IMR-90 (cell line): ENCODE results near the gene NTSR1. TPM values are rescaled to one million over a fixed set of nuclear protein-coding genes. Genes with fewer than 3 reads are reported as not detected.

ENCODE experiments used
- ATAC-seq: fragments of 200-7000 bp; cut with Tn5 transposase; 2 replicates; pipeline ENCODE4 v1.9.1; 2020; ENCODE audit warnings: low read depth, mild to moderate bottlenecking, moderate library complexity
- BruUV-seq: library from RNA; stranded (reverse); fragments of 400-500 nt; replicated peaks from 2 replicates; lab custom pipeline; 2021; lab: Mats Ljungman, UMichigan
- CTCF ChIA-PET: fragments of 300-600 bp; formaldehyde crosslinking; extraction: SDS; loops from one replicate; lab custom pipeline; 2021; ENCODE audit warnings: antibody characterized with exemption; lab: Yijun Ruan, JAX
- POLR2A ChIA-PET: fragments of 300-600 bp; sonication (Branson Sonifier 250); formaldehyde crosslinking; loops from one replicate; lab custom pipeline; 2022; ENCODE audit warnings: antibody characterized with exemption; ENCODE audit not compliant: unreplicated experiment; lab: Charles Lee
- DNase-seq: peaks from one replicate; pipeline ENCODE4 v3.0.0; 2013
- H2AFZ ChIP-seq: replicated peaks from 2 replicates; pipeline ENCODE3; 2013; ENCODE audit warnings: low read length, mild to moderate bottlenecking; ENCODE audit not compliant: poor library complexity
- H2AK5ac ChIP-seq: 2 replicates; pipeline ENCODE4 v1.6.1; 2013; ENCODE audit warnings: low read depth, low read length, inconsistent platforms
- H2AK9ac ChIP-seq: replicated peaks from 2 replicates; pipeline ENCODE3; 2013; ENCODE audit warnings: mild to moderate bottlenecking, low read depth, low read length, moderate library complexity; ENCODE audit not compliant: poor library complexity
- H2BK120ac ChIP-seq: 2 replicates; pipeline ENCODE4 v1.6.1; 2013; ENCODE audit warnings: low read depth, low read length, inconsistent platforms
- H2BK15ac ChIP-seq: 3 replicates; pipeline ENCODE4 v1.6.1; 2013; ENCODE audit warnings: low read depth, low read length, inconsistent platforms
- H2BK20ac ChIP-seq: 2 replicates; pipeline ENCODE4 v1.6.1; 2013; ENCODE audit warnings: low read depth, mild to moderate bottlenecking, inconsistent platforms, low read length, moderate library complexity
- H2BK5ac ChIP-seq: 2 replicates; pipeline ENCODE4 v1.6.1; 2013; ENCODE audit warnings: mild to moderate bottlenecking, low read depth, low read length, inconsistent platforms; ENCODE audit not compliant: poor library complexity, severe bottlenecking
- H3K14ac ChIP-seq: replicated peaks from 2 replicates; pipeline ENCODE4 v1.6.1; 2013; ENCODE audit warnings: low read depth, low read length, inconsistent platforms
- H3K18ac ChIP-seq: 2 replicates; pipeline ENCODE4 v1.6.1; 2013; ENCODE audit warnings: low read depth, low read length, control low read depth
- H3K23ac ChIP-seq: 2 replicates; pipeline ENCODE4 v1.6.1; 2013; ENCODE audit warnings: low read depth, low read length, inconsistent platforms
- H3K27ac ChIP-seq: 2 replicates; pipeline ENCODE4 v1.5.1; 2013; ENCODE audit warnings: mild to moderate bottlenecking, control low read depth, low read length; ENCODE audit not compliant: insufficient read depth
- H3K27me3 ChIP-seq: 2 replicates; pipeline ENCODE4 v1.6.1; 2013; ENCODE audit warnings: low read length; ENCODE audit not compliant: control insufficient read depth, insufficient read depth
- H3K36me3 ChIP-seq: 2 replicates; pipeline ENCODE4 v1.6.1; 2013; ENCODE audit warnings: low read length, mixed read lengths; ENCODE audit not compliant: control insufficient read depth, insufficient read depth
- H3K4ac ChIP-seq: 2 replicates; pipeline ENCODE4 v1.6.1; 2013; ENCODE audit warnings: low read depth, low read length, inconsistent platforms
- H3K4me1 ChIP-seq: 2 replicates; pipeline ENCODE4 v1.6.1; 2013; ENCODE audit warnings: low read length, mixed read lengths; ENCODE audit not compliant: control insufficient read depth, insufficient read depth
- H3K4me2 ChIP-seq: 2 replicates; pipeline ENCODE4 v1.6.1; 2013; ENCODE audit warnings: low read depth, mild to moderate bottlenecking, control low read depth, low read length, moderate library complexity
- H3K4me3 ChIP-seq: 2 replicates; pipeline ENCODE4 v1.5.1; 2013; ENCODE audit warnings: low read depth, mild to moderate bottlenecking, control low read depth, low read length, moderate library complexity; ENCODE audit not compliant: insufficient read depth
- H3K56ac ChIP-seq: 2 replicates; pipeline ENCODE4 v1.6.1; 2013; ENCODE audit warnings: low read length, inconsistent platforms; ENCODE audit not compliant: insufficient read depth; ENCODE audit errors: extremely low read depth
- H3K79me1 ChIP-seq, 2 experiments: 2 replicates each; pipeline ENCODE4 v1.6.1; 2013; ENCODE audit warnings: low read length in 2 of 2, inconsistent platforms in 1 of 2, low read depth in 1 of 2
- H3K9ac ChIP-seq: 2 replicates; pipeline ENCODE4 v1.6.1; 2013; ENCODE audit warnings: low read depth, low read length, control low read depth
- H3K9me1 ChIP-seq: 2 replicates; pipeline ENCODE4 v1.6.1; 2013; ENCODE audit warnings: low read length, inconsistent platforms; ENCODE audit not compliant: insufficient read depth
- H3K9me3 ChIP-seq: 2 replicates; pipeline ENCODE4 v1.6.1; 2013; ENCODE audit warnings: low read length; ENCODE audit not compliant: control insufficient read depth, insufficient read depth
- H4K20me1 ChIP-seq: 2 replicates; pipeline ENCODE4 v1.6.1; 2013; ENCODE audit warnings: low read length, inconsistent platforms; ENCODE audit not compliant: insufficient read depth
- H4K5ac ChIP-seq: 2 replicates; pipeline ENCODE4 v1.6.1; 2013; ENCODE audit warnings: mild to moderate bottlenecking, low read depth, low read length, control low read depth
- H4K8ac ChIP-seq, 2 experiments: 2 replicates each; pipeline ENCODE4 v1.6.1; 2013; ENCODE audit warnings: low read depth in 2 of 2, low read length in 2 of 2, control low read depth in 1 of 2, inconsistent platforms in 1 of 2
- H4K91ac ChIP-seq: 2 replicates; pipeline ENCODE4 v1.6.1; 2013; ENCODE audit warnings: low read depth, low read length, inconsistent platforms; ENCODE audit not compliant: insufficient read depth
- BHLHE40 ChIP-seq: fragments of 150-350 bp; IDR thresholded peaks from 2 replicates; pipeline ENCODE4 v1.6.1; 2016; ENCODE audit warnings: mild to moderate bottlenecking, low read depth, low read length
- CEBPB ChIP-seq: IDR thresholded peaks from 2 replicates; pipeline ENCODE4 v1.6.1; 2012; ENCODE audit warnings: low read depth, low read length, improper control_type of control experiment
- CHD1 ChIP-seq: IDR thresholded peaks from 2 replicates; pipeline ENCODE4 v1.6.1; 2012; ENCODE audit warnings: low read depth, low read length, improper control_type of control experiment
- FOS ChIP-seq: fragments of 150-350 bp; IDR thresholded peaks from 2 replicates; pipeline ENCODE4 v1.6.1; 2016; ENCODE audit warnings: low read depth, low read length
- MAFK ChIP-seq: IDR thresholded peaks from 2 replicates; pipeline ENCODE4 v1.6.1; 2012; ENCODE audit warnings: low read depth, low read length, improper control_type of control experiment
- MAZ ChIP-seq: IDR thresholded peaks from 2 replicates; pipeline ENCODE4 v1.6.1; 2012; ENCODE audit warnings: low read depth, mild to moderate bottlenecking, low read length, improper control_type of control experiment, moderate library complexity, borderline replicate concordance
- MXI1 ChIP-seq: IDR thresholded peaks from 2 replicates; pipeline ENCODE4 v1.6.1; 2012; ENCODE audit warnings: low read depth, mild to moderate bottlenecking, low read length, moderate library complexity, borderline replicate concordance
- NFE2L2 ChIP-seq: fragments of 150-350 bp; IDR thresholded peaks from 2 replicates; pipeline ENCODE4 v1.6.1; 2016; ENCODE audit warnings: low read depth, mild to moderate bottlenecking, low read length
- POLR2A ChIP-seq: IDR thresholded peaks from 2 replicates; pipeline ENCODE4 v1.6.1; 2012; ENCODE audit warnings: mild to moderate bottlenecking, low read depth, low read length
- RAD21 ChIP-seq: IDR thresholded peaks from 2 replicates; pipeline ENCODE4 v1.6.1; 2012; ENCODE audit warnings: low read length, improper control_type of control experiment
- RCOR1 ChIP-seq: IDR thresholded peaks from 2 replicates; pipeline ENCODE4 v1.6.1; 2012; ENCODE audit warnings: mild to moderate bottlenecking, low read length, improper control_type of control experiment; ENCODE audit not compliant: insufficient replicate concordance
- RFX5 ChIP-seq: IDR thresholded peaks from 2 replicates; pipeline ENCODE4 v1.8.0; 2012; ENCODE audit warnings: low read depth, mild to moderate bottlenecking, low read length, moderate library complexity
- SMC3 ChIP-seq: fragments of 150-350 bp; IDR thresholded peaks from 2 replicates; pipeline ENCODE4 v1.6.1; 2016; ENCODE audit warnings: low read depth, mild to moderate bottlenecking, antibody characterized with exemption, low read length, moderate library complexity
- WGBS, 2 experiments: methylation state at CpG; one replicate each; pipeline versions ENCODE4 v1.1.5 to v1.1.7; 2013; ENCODE audit warnings: missing lambda C conversion rate in 2 of 2; ENCODE audit not compliant: insufficient read length in 1 of 2; ENCODE audit errors: extremely low coverage in 2 of 2; 5-methylcytosine and 5-hydroxymethylcytosine counted together
- dilution Hi-C: fragments of 300-500 bp; cut with HindIII; formaldehyde crosslinking; loops from one replicate; pipeline ENCODE4 v1.14.3; 2018; ENCODE audit warnings: low sequenced_read_pairs; ENCODE audit not compliant: unreplicated experiment
- in situ Hi-C: fragments of 300-500 bp; cut with MboI; formaldehyde crosslinking; loops from 3 replicates; pipeline ENCODE4 v1.14.3; 2019; ENCODE audit warnings: low sequenced_read_pairs, inconsistent platforms, mixed read lengths
- intact Hi-C: fragments of 100-400 bp; cut with micrococcal nuclease; formaldehyde crosslinking; loops from 2 replicates; pipeline ENCODE4 v1.10.0; 2022
- polyA plus RNA-seq, 3 experiments: library from polyadenylated mRNA; depleted of rRNA; stranded (reverse); fragments of >200 nt; gene quantifications; 2 replicates each; pipeline ENCODE4 v1.2.3, GENCODE V29; 2012; ENCODE audit warnings: low replicate concordance in 1 of 3
- total RNA-seq: library from RNA; depleted of rRNA; stranded (reverse); fragments of >200 nt; gene quantifications from 2 replicates; pipeline ENCODE4 v1.2.3, GENCODE V29; 2012
- TF ChIP-seq, protein P1 (sequence below): conservative IDR thresholded peaks from 2 replicates; pipeline ENCODE4 v1.5.1; 2012; ENCODE audit warnings: mild to moderate bottlenecking, low read depth, low read length, improper control_type of control experiment
- TF ChIP-seq, protein P2 (sequence below): fragments of 150-350 bp; IDR thresholded peaks from 2 replicates; pipeline ENCODE4 v1.6.1; 2017; ENCODE audit warnings: mild to moderate bottlenecking, antibody characterized with exemption, low read length, low read depth
- TF ChIP-seq, protein P3 (sequence below): fragments of 150-350 bp; IDR thresholded peaks from 2 replicates; pipeline ENCODE4 v1.6.1; 2016; ENCODE audit warnings: low read depth, mild to moderate bottlenecking, low read length, moderate library complexity, borderline replicate concordance

Gene NTSR1
- total and polyA plus RNA-seq, 2 of the 4 experiments (the other 2 are of a cell fraction), result 0.54 to 1.8 TPM

DNA sequence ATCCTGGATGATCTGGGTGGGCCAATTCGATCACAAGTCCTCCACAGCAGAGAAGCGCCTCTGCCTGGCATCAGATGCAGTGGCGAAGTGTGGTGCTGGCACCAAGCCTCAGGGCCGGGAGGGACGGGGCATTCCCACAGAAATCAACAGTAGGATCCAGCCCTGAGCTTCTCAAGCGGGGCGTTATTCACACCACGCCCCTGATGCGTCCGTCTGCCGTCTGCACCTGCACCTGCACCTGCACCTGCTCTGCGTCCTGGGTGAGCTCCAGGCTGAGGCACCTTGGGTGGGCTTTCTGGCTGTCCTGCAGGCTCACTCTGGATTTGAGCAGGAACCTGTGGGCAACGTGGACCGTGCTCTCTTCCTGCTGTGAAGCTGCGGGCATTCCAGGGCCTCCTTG, 13.8 kb upstream of the NTSR1 start:
- Histone ChIP-seq H3K4me2 (no peak overlapping the region), H3K4me3 (no peak overlapping the region), H3K18ac (no peak overlapping the region), H3K14ac (no peak overlapping the region), H2AK5ac (no peak overlapping the region), H3K9me1 (no peaks in the 10 kb centered on the region), H3K27ac (no peak overlapping the region), H4K8ac (no peak overlapping the region), H3K79me1 (no peaks in the 10 kb centered on the region), H3K27me3 (peaks cover 36% of the 10 kb centered on the region), H3K56ac (no peak overlapping the region), H4K5ac (no peak overlapping the region), H2BK120ac (no peak overlapping the region), H4K91ac (no peak overlapping the region), H2BK15ac (no peak overlapping the region), H4K20me1 (no peaks in the 10 kb centered on the region), H3K36me3 (no peaks in the 10 kb centered on the region), H3K4ac (no peak overlapping the region), H2AK9ac (no peak overlapping the region), H3K9ac (no peak overlapping the region), H2BK5ac (no peak overlapping the region), H3K23ac (no peak overlapping the region), H2BK20ac (no peak overlapping the region), H3K4me1 (no peaks in the 10 kb centered on the region), H2AFZ (no peak overlapping the region), H3K9me3 (no peaks in the 10 kb centered on the region)
- 66% methylated on average over 13 of the region's 15 CpGs; no CpG with 5 or more reads in 1 of the 2 experiments for WGBS, 2 experiments
- no peak for DNase-seq
- ChIA-PET CTCF (no interaction called here), POLR2A (no interaction called here)
- intact Hi-C loops (no loop called here), in situ Hi-C loops (loop anchor here (25.0 kb wide), 1 partner anchor 317 kb away; the partner anchor contains the start of gene BHLHE23), dilution Hi-C loops (no loop called here)
- no peak for ATAC-seq
- no TSS peak for BruUV-seq
- TF ChIP-seq SMC3 (no peak), RFX5 (no peak), MXI1 (no peak), FOS (no peak), POLR2A (no peak), RCOR1 (no peak), CEBPB (no peak), BHLHE40 (no peak), NFE2L2 (no peak), MAZ (no peak), RAD21 (no peak), MAFK (no peak), CHD1 (no peak)
- TF ChIP-seq, protein P1, sequence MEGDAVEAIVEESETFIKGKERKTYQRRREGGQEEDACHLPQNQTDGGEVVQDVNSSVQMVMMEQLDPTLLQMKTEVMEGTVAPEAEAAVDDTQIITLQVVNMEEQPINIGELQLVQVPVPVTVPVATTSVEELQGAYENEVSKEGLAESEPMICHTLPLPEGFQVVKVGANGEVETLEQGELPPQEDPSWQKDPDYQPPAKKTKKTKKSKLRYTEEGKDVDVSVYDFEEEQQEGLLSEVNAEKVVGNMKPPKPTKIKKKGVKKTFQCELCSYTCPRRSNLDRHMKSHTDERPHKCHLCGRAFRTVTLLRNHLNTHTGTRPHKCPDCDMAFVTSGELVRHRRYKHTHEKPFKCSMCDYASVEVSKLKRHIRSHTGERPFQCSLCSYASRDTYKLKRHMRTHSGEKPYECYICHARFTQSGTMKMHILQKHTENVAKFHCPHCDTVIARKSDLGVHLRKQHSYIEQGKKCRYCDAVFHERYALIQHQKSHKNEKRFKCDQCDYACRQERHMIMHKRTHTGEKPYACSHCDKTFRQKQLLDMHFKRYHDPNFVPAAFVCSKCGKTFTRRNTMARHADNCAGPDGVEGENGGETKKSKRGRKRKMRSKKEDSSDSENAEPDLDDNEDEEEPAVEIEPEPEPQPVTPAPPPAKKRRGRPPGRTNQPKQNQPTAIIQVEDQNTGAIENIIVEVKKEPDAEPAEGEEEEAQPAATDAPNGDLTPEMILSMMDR, result no peak
- TF ChIP-seq, protein P2, sequence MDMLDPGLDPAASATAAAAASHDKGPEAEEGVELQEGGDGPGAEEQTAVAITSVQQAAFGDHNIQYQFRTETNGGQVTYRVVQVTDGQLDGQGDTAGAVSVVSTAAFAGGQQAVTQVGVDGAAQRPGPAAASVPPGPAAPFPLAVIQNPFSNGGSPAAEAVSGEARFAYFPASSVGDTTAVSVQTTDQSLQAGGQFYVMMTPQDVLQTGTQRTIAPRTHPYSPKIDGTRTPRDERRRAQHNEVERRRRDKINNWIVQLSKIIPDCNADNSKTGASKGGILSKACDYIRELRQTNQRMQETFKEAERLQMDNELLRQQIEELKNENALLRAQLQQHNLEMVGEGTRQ, result no peak
- TF ChIP-seq, protein P3, sequence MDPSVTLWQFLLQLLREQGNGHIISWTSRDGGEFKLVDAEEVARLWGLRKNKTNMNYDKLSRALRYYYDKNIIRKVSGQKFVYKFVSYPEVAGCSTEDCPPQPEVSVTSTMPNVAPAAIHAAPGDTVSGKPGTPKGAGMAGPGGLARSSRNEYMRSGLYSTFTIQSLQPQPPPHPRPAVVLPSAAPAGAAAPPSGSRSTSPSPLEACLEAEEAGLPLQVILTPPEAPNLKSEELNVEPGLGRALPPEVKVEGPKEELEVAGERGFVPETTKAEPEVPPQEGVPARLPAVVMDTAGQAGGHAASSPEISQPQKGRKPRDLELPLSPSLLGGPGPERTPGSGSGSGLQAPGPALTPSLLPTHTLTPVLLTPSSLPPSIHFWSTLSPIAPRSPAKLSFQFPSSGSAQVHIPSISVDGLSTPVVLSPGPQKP, result no peak
